Measurements from ENCODE around the gene TNFSF12.

The TNFSF12 gene

GRCh38 chr17:7586673-7587419 lies 38.0 kb downstream of the TNFSF12 start:
- in situ Hi-C loops (cut with MboI; ENCODE audit: low sequenced_read_pairs, unreplicated experiment), result no loop called here
- no peak for DNase-seq (ENCODE audit: low spot score)
- peak; percentile 8 for TF ChIP-seq CTCF (IDR thresholded peaks at IDR 0.05; ENCODE audit: borderline replicate concordance, control extremely low read depth, extremely low read depth, insufficient read depth, missing control alignments)

DNA sequence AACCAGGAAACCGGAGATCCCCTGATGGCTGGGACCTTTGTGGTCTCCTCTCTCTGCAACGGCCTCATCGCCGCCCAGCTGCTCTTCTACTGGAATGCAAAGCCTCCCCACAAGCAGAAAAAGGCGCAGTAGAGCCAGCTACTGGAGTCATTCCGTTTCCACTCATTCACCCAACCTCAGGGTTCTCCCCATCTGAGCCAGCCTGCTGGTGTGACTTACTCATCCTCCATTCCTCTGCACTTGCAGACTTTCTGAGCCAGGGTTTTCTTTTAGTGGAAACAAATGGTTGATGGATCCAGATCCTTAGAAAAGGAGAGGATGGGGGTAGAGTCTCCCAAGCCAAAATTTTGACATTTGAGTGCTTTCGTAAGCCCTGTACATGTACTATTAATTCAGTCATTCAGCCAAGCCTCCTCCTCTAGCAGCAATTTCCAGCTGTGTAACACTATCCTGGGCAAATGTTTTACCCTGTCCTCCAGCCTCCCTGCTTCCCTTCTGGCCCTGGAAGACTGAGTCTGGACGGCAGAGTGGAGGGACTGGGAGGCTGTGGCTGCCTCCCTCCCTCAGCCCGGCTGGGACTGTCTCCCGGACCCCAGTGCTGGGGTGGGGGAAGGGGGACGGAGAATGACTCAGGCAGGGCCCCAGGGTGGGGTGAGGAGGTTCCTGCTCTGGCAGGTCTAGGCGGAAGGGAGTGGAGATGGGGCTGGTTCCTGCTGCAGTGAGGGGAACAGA lies 38.7 kb downstream of the TNFSF12 start:
- TF ChIP-seq CTCF (IDR thresholded peaks at IDR 0.05; ENCODE audit: borderline replicate concordance, control extremely low read depth, extremely low read depth, insufficient read depth, missing control alignments), result no peak
- in situ Hi-C loops (cut with MboI; ENCODE audit: low sequenced_read_pairs, unreplicated experiment), result no loop called here
- no peak for DNase-seq (ENCODE audit: low spot score)

- in situ Hi-C loops (cut with MboI; ENCODE audit: low sequenced_read_pairs, unreplicated experiment), result no loop called here
- no peak for DNase-seq (ENCODE audit: low spot score)
- no peak for TF ChIP-seq CTCF (IDR thresholded peaks at IDR 0.05; ENCODE audit: borderline replicate concordance, control extremely low read depth, extremely low read depth, insufficient read depth, missing control alignments)
These were observed 39.8 kb downstream of the TNFSF12 start for GRCh38 chr17:7588553-7589203.

- in situ Hi-C loops (cut with MboI; ENCODE audit: low sequenced_read_pairs, unreplicated experiment), result no loop called here
- TF ChIP-seq CTCF (IDR thresholded peaks at IDR 0.05; ENCODE audit: borderline replicate concordance, control extremely low read depth, extremely low read depth, insufficient read depth, missing control alignments), result peak; percentile 82
- peak; percentile 88 for DNase-seq (ENCODE audit: low spot score)
These were observed 40.5 kb downstream of the TNFSF12 start for GRCh38 chr17:7589204-7589868.

- in situ Hi-C loops (cut with MboI; ENCODE audit: low sequenced_read_pairs, unreplicated experiment), result no loop called here
- TF ChIP-seq CTCF (IDR thresholded peaks at IDR 0.05; ENCODE audit: borderline replicate concordance, control extremely low read depth, extremely low read depth, insufficient read depth, missing control alignments), result no peak
- DNase-seq (ENCODE audit: low spot score), result no peak
These were observed 41.2 kb downstream of the TNFSF12 start, which contains the start of gene SOX15 for GRCh38 chr17:7589891-7590691. Gene SOX15, minus strand, starts transcription at chr17:7590094. Its CDS starts 418 bp downstream, at chr17:7589676.
